ENCODE measurements around the gene KLK10. TPM values are rescaled to one million over a fixed set of nuclear protein-coding genes. Genes with fewer than 3 reads are reported as not detected.

Gene KLK10
- total RNA-seq, 2 donors from 2014 or later, result 0.46 to 0.91 TPM

- no peaks in the 10 kb centered on the region for H3K27me3 ChIP-seq (ENCODE audit: control insufficient read depth, insufficient read depth, low read length, poor library complexity, severe bottlenecking)
- Mint-ChIP-seq H3K36me3 (ENCODE audit: low read depth) (no peaks in the 10 kb centered on the region), H3K4me1 (peaks cover 2% of the 10 kb centered on the region), H3K27ac (no peak overlapping the region), H3K27me3 (ENCODE audit: insufficient read depth) (peaks cover 51% of the 10 kb centered on the region), H3K9me3 (peaks cover 4% of the 10 kb centered on the region), H3K4me3 (no peak overlapping the region)
- no peaks in the 10 kb centered on the region for H3K9me3 ChIP-seq (ENCODE audit: control insufficient read depth, low read length)
- 83 to 94% methylated on average over 5 to 6 of the region's 6 CpGs for WGBS, 2 experiments (ENCODE audit: insufficient coverage in 1 of 2, insufficient read length in 1 of 2)
- no peak overlapping the region for H3K4me3 ChIP-seq (ENCODE audit: low read length)
- DNase-seq, result no peak
- H3K9ac ChIP-seq (ENCODE audit: extremely low read depth, low read length, poor library complexity, severe bottlenecking), result no peak overlapping the region
- H3K27ac ChIP-seq (ENCODE audit: low read depth, low read length), result no peak overlapping the region
- H3K36me3 ChIP-seq (ENCODE audit: control insufficient read depth, insufficient read depth, low read length), result no peaks in the 10 kb centered on the region
- no peaks in the 10 kb centered on the region for H3K4me1 ChIP-seq (ENCODE audit: control insufficient read depth, insufficient read depth, low read length)
- no peak for TF ChIP-seq CTCF (conservative IDR thresholded peaks at IDR 0.05)
Measured at GRCh38 chr19:50963381-50963780, 56.1 kb downstream of the KLK10 start.

Other genes starting within 250 kb of the KLK10 start
- gene GPR32, start 249.2 kb downstream of the KLK10 start, total RNA-seq, result not detected
- gene ACP4, start 229.3 kb downstream of the KLK10 start, total RNA-seq, result not detected
- under 1 TPM; 0.75 to 0.82 TPM for gene KLK1, start 195.9 kb downstream of the KLK10 start, total RNA-seq
- not detected for gene KLK15, start 186.1 kb downstream of the KLK10 start, total RNA-seq
- gene KLK3, start 164.8 kb downstream of the KLK10 start, total RNA-seq, result not detected
- under 1 TPM in 1 of 2 donors, not detected in 1; 0.35 TPM for gene KLK2, start 146.3 kb downstream of the KLK10 start, total RNA-seq
- gene KLK4, start 108.3 kb downstream of the KLK10 start, total RNA-seq, result not detected
- gene KLK5, start 66.7 kb downstream of the KLK10 start, total RNA-seq, result not detected
- gene KLK6, start 50.1 kb downstream of the KLK10 start, total RNA-seq, result under 1 TPM; 0.86 to 0.93 TPM
- not detected for gene KLK7, start 35.8 kb downstream of the KLK10 start, total RNA-seq
- 1 to 10 TPM in 1 of 2 donors, not detected in 1; 1.1 TPM for gene KLK8, start 18.1 kb downstream of the KLK10 start, total RNA-seq
- 1 to 10 TPM in 1 of 2 donors, under 1 TPM in 1; 0.29 to 2.5 TPM for gene KLK11, start 6.9 kb upstream of the KLK10 start, total RNA-seq
- gene KLK12, start 15.3 kb upstream of the KLK10 start, total RNA-seq, result not detected
- gene KLK13, start 45.4 kb upstream of the KLK10 start, total RNA-seq, result 1 to 10 TPM in 1 of 2 donors, under 1 TPM in 1; 0.42 to 3.4 TPM
- under 1 TPM; 0.55 to 0.71 TPM for gene KLK14, start 63.2 kb upstream of the KLK10 start, total RNA-seq
- gene CTU1, start 88.7 kb upstream of the KLK10 start, total RNA-seq, result 1 to 10 TPM; 5.1 to 5.7 TPM
- not detected for gene SIGLEC9, start 105.2 kb upstream of the KLK10 start, total RNA-seq
- not detected for gene SIGLEC7, start 122.6 kb upstream of the KLK10 start, total RNA-seq
- not detected for gene CD33, start 205.4 kb upstream of the KLK10 start, total RNA-seq
- not detected for gene SIGLECL1, start 231.4 kb upstream of the KLK10 start, total RNA-seq